GM19463 (cell line): Measurements from ENCODE around the gene ACCS.

Experiments
- ATAC-seq: cut with Tn5 transposase; IDR thresholded peaks from one replicate; pipeline ENCODE4 v1.9.1; 2021; ENCODE audit warnings: mild to moderate bottlenecking, moderate library complexity; ENCODE audit not compliant: unreplicated experiment

The ACCS gene, protein sequence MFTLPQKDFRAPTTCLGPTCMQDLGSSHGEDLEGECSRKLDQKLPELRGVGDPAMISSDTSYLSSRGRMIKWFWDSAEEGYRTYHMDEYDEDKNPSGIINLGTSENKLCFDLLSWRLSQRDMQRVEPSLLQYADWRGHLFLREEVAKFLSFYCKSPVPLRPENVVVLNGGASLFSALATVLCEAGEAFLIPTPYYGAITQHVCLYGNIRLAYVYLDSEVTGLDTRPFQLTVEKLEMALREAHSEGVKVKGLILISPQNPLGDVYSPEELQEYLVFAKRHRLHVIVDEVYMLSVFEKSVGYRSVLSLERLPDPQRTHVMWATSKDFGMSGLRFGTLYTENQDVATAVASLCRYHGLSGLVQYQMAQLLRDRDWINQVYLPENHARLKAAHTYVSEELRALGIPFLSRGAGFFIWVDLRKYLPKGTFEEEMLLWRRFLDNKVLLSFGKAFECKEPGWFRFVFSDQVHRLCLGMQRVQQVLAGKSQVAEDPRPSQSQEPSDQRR

DNA sequence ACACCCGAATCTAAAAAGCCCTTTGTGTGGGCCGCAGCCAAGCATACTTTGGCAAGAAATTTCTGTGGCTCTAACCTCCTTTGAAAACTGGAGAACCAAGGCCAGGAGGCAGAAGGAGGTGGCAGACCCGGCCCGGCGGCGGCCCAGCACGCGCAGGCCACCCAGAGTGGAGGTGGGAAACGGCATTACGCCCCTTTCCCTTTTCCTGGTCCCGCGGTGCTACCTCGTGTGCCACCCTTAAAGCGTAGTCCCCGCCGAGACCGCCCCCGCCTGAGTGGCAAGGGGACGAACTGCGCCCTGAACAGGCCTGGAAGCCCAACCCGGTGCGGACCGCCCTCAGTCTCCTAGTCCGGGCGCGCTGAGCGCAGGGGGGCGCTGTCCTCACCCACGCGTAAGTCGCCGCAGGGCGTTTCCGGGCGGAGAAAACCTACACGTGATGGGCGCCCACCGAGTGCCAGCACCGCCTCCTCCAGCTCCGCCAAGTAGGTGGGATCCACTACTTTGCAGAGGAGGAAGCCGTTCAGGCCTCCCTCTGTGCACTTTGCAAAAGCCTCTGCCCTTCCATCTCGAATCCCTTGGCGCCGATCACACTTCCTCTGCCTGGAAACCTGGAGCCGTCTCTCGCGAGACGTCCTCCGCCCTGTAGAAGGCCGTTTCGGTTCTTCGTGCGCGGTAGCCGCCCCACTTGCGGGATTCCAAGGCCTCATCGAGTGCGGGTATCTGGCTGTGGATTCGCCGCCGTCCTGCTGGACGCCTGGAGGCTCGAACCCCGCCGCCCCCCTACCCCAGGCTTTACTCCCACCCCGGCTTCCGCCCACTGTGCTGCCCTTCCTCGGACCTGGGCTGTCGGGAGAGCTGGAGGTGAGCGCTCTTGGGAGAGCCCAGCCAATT, at the start of gene ACCS:
Gene ACCS, plus strand, starts transcription at position 430 of the 891 bp plus-strand sequence. CDS start 1,358 bp downstream, outside the sequence.
- ATAC-seq = peak; percentile 96

DNA sequence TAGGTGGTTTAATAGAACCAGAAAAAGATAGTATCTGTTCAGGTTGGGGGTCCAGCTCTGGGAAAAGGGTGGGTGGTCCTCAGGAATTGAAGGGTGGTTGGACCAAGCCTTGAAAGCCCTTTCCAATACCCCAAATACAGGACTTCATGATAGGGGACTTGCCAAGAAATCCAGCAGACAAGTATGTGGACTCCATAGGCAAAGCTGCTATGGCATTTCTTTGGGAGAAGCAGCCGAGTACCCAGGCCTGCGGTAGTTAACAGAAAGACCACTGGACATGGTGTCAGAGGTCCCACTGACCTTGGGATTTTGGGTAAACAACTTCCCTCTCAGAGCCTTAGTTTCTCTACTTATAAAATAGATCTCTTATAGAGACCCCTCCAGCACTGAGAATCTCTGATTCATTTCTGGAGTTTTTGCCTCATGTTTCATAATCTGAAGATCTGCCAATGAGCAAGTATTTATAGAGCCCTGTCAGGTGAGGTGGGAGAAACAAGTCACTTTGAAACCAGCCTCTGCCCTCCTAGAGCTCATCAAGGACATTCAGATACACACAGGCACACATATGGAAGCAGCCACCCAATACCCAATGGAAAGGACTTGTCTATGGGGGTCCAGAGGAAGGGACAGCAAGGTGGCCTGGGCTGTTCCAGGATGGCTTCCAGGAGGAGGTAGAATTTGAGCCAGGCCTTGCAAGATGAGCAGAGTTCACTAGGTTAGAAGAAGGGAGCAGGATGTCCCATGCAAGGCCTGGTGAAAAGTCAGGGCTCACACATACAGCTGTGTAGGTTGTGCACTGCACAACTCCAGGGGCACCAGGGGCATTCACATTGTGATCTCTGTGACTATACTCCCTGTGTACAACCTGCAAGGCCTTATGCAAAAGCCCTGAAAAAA, 49.3 kb upstream of the ACCS start:
- ATAC-seq = no peak

GRCh38 chr11:44017443-44018126, 48.5 kb upstream of the ACCS start:
- no peak for ATAC-seq

DNA sequence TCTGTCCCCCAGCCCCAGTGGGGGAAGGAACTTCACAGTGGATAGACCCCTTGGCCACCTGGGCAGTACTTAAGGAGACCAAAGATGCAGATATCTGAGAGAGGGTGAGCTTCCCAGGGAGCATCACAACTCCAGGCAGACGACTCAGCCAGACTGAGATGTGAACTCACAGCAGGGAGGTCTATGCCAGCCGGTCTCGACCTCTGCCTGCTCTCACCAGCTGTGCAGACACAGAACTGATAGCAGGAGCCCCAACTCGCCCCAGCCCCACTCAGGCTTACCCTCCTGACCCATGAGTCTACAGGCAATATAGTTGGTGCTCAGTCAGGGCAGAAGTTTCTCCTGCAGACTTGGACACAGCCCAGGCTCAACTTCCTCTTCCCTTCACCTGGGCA, 47.9 kb upstream of the ACCS start:
- no peak for ATAC-seq

DNA sequence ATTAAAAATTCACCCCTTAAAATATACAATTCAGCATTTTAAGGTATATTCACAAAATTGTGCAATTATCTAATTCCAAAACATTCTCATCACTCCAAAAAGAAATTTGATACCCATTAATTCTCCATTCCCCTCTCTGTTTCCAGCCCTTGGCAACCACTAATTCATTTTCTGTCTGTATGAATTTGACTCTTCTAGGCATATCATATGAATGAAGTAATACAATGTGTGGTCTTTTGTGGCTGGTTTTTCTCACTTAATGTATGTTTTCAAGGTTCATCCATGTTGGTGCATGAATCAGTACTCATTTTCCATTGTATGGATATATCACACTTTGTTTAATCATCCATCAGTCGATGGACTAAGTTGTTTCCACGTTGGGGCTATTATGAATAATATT, 47.2 kb upstream of the ACCS start:
- no peak for ATAC-seq

DNA sequence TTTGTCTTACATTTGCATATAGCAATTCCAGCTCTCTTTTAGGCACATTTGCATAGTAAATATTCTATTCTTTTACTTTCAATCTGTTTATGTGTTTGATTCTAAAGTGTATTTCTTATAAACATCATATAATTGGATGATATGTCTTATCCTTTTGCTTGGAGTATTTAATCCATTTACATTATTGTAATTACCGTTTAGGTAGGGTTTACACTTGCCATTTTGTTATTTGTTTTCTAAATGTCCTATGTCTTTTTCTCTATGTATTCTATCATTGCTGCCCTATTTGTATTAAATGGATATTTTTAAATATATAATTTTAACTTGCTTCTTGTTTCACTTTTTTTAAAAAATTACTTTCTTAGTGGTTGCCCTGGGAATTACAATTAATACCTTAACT, 41.1 kb upstream of the ACCS start:
- no peak for ATAC-seq

DNA sequence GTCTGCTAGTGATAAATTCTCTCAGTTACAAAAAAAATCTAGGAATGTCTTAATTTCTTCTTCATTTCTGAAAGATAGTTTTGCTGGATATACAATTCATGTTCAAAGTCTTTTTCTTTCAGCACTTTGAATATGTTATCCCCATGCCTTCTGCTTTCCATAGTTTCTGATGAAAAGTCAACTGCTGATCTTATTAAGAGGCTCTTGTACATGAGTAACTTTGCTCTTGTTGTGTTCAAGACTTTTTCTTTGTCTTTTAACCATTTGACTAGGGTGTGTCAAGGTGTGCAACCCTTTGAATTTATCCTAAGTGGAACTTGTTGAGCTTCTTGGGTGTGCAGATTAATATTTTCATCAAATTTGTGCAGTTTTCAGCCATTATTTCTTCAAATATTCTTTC, 40.3 kb upstream of the ACCS start:
- no peak for ATAC-seq

- no peak for ATAC-seq
These were observed 37.7 kb upstream of the ACCS start for GRCh38 chr11:44028401-44028800.

GRCh38 chr11:44028816-44029506, 37.1 kb upstream of the ACCS start:
- no peak for ATAC-seq

DNA sequence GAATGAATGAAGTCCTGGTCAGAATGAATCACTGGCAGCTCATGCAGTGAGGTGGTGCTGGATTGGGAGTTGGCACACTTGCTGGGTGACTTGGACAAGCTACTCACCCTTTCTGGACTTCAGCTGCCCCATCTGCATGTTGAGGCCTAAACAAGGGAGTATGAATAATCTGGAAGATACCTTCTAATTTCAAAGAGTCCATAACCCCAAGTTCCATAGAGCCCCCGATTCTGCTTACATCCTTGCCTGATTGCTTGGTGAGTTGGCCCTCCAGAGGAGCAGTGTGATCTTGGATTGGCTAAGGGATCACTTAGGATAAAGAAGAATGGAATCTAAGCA, 36.6 kb upstream of the ACCS start:
- no peak for ATAC-seq

GRCh38 chr11:44029977-44030911, 35.8 kb upstream of the ACCS start:
- no peak for ATAC-seq

GRCh38 chr11:44030996-44031395, 35.1 kb upstream of the ACCS start:
- no peak for ATAC-seq

DNA sequence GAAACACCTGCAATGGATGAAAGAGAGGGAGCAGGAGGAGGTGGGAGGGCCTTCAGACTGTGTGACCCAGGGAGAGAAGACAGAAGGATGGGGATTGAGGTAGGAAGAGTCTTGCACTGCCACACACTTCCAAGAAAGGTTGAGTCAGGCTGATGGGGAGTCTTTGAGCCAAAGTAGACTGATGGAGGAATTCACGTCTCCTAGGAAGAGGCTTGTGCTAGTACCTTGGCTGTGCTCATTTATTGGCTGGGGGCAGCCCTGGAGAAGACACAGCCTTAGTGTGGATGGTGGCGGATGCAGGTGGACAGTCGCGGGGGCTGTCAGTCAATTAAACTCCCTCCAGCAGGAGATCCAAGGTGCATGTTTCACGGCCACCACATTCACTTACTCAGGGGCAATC, 34.5 kb upstream of the ACCS start:
- ATAC-seq = no peak

- ATAC-seq = no peak
These were observed 33.6 kb upstream of the ACCS start for GRCh38 chr11:44032299-44033085.

- ATAC-seq = no peak
These were observed 32.6 kb upstream of the ACCS start for GRCh38 chr11:44033411-44033850.

GRCh38 chr11:44033856-44034255, 32.2 kb upstream of the ACCS start:
- ATAC-seq = no peak

DNA sequence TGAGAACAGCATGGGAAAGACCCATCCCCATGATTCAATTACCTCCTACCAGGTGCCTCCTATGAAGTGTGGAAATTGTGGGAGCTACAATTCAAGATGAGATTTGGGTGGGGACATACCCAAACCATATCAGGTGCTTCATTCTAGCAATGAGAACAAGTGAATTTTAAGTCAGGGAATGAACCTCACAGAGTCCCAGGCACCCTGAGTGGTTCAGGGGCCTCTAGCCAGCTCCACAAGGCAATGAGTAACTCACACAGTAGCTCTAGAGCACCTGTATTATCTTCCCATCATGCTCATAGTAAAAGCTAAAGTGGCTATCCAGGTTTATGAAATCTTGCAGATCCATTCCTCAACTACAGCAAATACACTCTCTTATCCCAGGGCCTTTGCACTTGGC, 31.4 kb upstream of the ACCS start:
- no peak for ATAC-seq
